ENCODE data around the gene ARID5B. TPM values are rescaled to one million over a fixed set of nuclear protein-coding genes. Genes with fewer than 3 reads are reported as not detected.

ARID5B gene
- polyA plus RNA-seq, 3 donors: 1.00 to 2.5 (median 1.5) TPM

- Mint-ChIP-seq H3K27ac (no peak overlapping the region), H3K9me3 (peaks cover 0 to 2% (median 0%) of the 10 kb centered on the region in 7 donors), H3K4me3 (no peak overlapping the region), H3K27me3 (ENCODE audit: low read depth in 3 of 3) (no peaks in the 10 kb centered on the region), H3K36me3 (peaks cover 2 to 5% of the 10 kb centered on the region in 2 donors), H3K4me1 (peaks cover 6% of the 10 kb centered on the region)
- no peaks in the 10 kb centered on the region for H3K9me3 ChIP-seq (replicated peaks in 1 of 2; ENCODE audit: control insufficient read depth in 1 of 2, insufficient read depth in 1 of 2, low read length in 2 of 2)
- no peaks in the 10 kb centered on the region for H4K20me1 ChIP-seq (ENCODE audit: insufficient read depth, low read length)
- no peak for TF ChIP-seq CTCF (IDR thresholded peaks at IDR 0.05)
- intact Hi-C loops (cut with micrococcal nuclease): no loop called here
- no peaks in the 10 kb centered on the region for H3K79me2 ChIP-seq (ENCODE audit: insufficient read depth, low read length)
- H3K4me3 ChIP-seq (replicated peaks in 1 of 3; ENCODE audit: low read depth in 2 of 3, low read length in 3 of 3): no peak overlapping the region
- H3K36me3 ChIP-seq (replicated peaks in 1 of 2; ENCODE audit: control insufficient read depth in 1 of 2, insufficient read depth in 2 of 2, low read length in 2 of 2): no peaks in the 10 kb centered on the region
- no peak overlapping the region for H3K27ac ChIP-seq (ENCODE audit: low read depth in 1 of 2, low read length in 2 of 2)
- DNase-seq: peak in 1 of 3 donors; percentile 33
- H3K4me2 ChIP-seq (replicated peaks; ENCODE audit: extremely low read depth, low read length, poor library complexity, severe bottlenecking): no peak overlapping the region
- no CpG with 5 or more reads among the region's 2 CpGs for WGBS (ENCODE audit: insufficient coverage)
- H3K4me1 ChIP-seq (ENCODE audit: control insufficient read depth in 1 of 2, insufficient read depth in 2 of 2, low read length in 2 of 2): peaks cover 0 to 7% of the 10 kb centered on the region in 2 donors
- H2AFZ ChIP-seq (ENCODE audit: insufficient read depth, low read depth, low read length, poor library complexity, severe bottlenecking): no peak overlapping the region
- no peak overlapping the region for H3K9ac ChIP-seq (ENCODE audit: insufficient read depth, low read length, poor library complexity, severe bottlenecking)
- H3K27me3 ChIP-seq (ENCODE audit: control insufficient read depth in 2 of 2, insufficient read depth in 2 of 2, low read length in 2 of 2): no peaks in the 10 kb centered on the region
Observed at GRCh38 chr10:62029401-62029800, 127.9 kb downstream of the ARID5B start.

- no peak for TF ChIP-seq CTCF (IDR thresholded peaks at IDR 0.05)
- Mint-ChIP-seq H3K27me3 (ENCODE audit: low read depth in 3 of 3) (no peaks in the 10 kb centered on the region), H3K4me1 (peaks cover 6% of the 10 kb centered on the region), H3K4me3 (no peak overlapping the region), H3K9me3 (peaks cover 0 to 2% (median 0%) of the 10 kb centered on the region in 7 donors), H3K36me3 (peaks cover 2 to 5% of the 10 kb centered on the region in 2 donors), H3K27ac (peak overlapping the region in 1 of 7 donors; percentile 11)
- H3K36me3 ChIP-seq (replicated peaks in 1 of 2; ENCODE audit: control insufficient read depth in 1 of 2, insufficient read depth in 2 of 2, low read length in 2 of 2): no peaks in the 10 kb centered on the region
- H3K79me2 ChIP-seq (ENCODE audit: insufficient read depth, low read length): no peaks in the 10 kb centered on the region
- intact Hi-C loops (cut with micrococcal nuclease): loop anchor here in 1 of 2 donors (10.0 kb wide), 1 partner anchor 57 kb away; no protein-coding TSS in a partner anchor
- no peak overlapping the region for H2AFZ ChIP-seq (ENCODE audit: insufficient read depth, low read depth, low read length, poor library complexity, severe bottlenecking)
- H3K4me2 ChIP-seq (replicated peaks; ENCODE audit: extremely low read depth, low read length, poor library complexity, severe bottlenecking): no peak overlapping the region
- H3K4me1 ChIP-seq (ENCODE audit: control insufficient read depth in 1 of 2, insufficient read depth in 2 of 2, low read length in 2 of 2): peaks cover 0 to 7% of the 10 kb centered on the region in 2 donors
- no CpG with 5 or more reads among the region's 2 CpGs for WGBS (ENCODE audit: insufficient coverage)
- no peak overlapping the region for H3K9ac ChIP-seq (ENCODE audit: insufficient read depth, low read length, poor library complexity, severe bottlenecking)
- H3K27ac ChIP-seq (ENCODE audit: low read depth in 1 of 2, low read length in 2 of 2): no peak overlapping the region
- H3K27me3 ChIP-seq (ENCODE audit: control insufficient read depth in 2 of 2, insufficient read depth in 2 of 2, low read length in 2 of 2): no peaks in the 10 kb centered on the region
- no peak overlapping the region for H3K4me3 ChIP-seq (replicated peaks in 1 of 3; ENCODE audit: low read depth in 2 of 3, low read length in 3 of 3)
- H3K9me3 ChIP-seq (replicated peaks in 1 of 2; ENCODE audit: control insufficient read depth in 1 of 2, insufficient read depth in 1 of 2, low read length in 2 of 2): no peaks in the 10 kb centered on the region
- DNase-seq: no peak
- H4K20me1 ChIP-seq (ENCODE audit: insufficient read depth, low read length): no peaks in the 10 kb centered on the region
Observed at GRCh38 chr10:62031507-62031906, 130.0 kb downstream of the ARID5B start.
